GM19240 (cell line): ENCODE data around the gene DIP2C.

Experiments used
- DNase-seq: peaks from one replicate; pipeline ENCODE4 v3.0.0; 2011; ENCODE audit warnings: low spot score; ENCODE audit not compliant: insufficient read length

The DIP2C gene

DNA sequence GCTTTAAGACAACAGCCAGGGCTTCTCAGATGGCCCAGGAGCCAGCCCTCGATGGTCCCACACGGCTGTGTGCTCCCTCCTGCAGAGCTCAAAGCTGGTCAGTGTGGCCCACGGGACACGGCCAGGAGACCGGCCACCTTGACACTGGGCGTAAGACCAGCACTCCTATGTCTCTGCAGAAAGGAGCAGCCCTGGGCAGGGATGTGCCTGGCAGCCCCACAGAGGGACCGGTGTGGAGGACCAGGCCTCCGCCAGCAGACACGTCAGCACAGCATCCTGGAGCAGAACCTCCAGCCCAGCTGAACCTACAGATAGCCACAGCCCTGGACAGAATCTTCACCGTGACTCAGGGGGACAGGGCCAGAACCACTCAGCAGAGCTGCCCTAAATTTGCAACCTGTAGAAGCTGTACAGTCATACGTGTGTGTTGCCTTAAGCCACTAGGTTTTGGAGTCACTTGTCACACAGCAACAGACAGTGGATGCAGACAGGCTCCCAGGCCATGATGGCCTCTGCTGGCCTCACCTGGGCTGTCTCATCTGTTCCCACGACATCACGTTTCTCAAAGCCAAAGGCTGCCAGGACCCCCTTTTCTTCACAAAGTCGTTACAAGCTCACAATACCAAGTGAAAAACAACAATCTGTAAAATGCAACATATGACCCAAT lies 132.4 kb downstream of the DIP2C start:
- DNase-seq: no peak

GRCh38 chr10:555682-556350 lies 133.7 kb downstream of the DIP2C start:
- DNase-seq: no peak

DNA sequence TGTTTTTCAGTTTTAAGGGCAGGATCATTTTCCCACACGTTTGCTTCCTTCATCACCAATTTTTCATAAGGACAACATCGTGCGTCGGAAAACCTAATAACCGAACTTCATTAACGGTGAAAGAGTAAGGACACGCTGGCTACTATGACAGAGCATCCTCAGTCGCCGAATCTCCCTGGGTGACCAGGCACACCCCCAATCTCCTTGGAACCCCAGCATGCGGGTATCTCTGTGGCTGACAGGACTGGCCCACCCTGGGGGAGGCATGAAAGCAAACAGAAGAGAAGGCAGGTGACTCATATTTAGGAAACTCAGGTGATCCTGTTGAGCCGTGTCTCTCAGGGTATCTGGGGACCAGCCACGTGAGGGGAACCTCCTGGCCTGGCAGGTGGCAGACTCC lies 134.2 kb downstream of the DIP2C start:
- no peak for DNase-seq

GRCh38 chr10:554182-554848 lies 135.2 kb downstream of the DIP2C start:
- DNase-seq: no peak

- no peak for DNase-seq
Observed at GRCh38 chr10:553233-553632, 136.2 kb downstream of the DIP2C start.

DNA sequence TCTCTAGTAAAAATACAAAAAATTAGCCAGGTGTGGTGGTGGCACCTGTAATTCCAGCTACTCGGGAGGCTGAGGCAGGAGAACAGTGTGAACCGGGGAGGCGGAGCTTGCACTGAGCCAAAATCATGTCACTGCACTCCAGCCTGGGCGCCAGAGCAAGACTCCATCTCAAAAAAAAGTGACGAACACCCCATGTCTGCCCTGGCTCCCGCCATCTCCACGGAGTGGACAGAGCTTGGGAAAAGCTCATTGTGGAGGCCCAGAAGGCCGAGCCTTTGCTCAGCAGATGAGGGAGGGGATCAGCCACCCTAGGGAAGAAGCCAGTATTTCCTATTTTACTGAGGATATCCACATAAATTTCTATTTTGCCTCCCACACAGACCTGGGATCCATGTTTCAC lies 136.8 kb downstream of the DIP2C start:
- DNase-seq: no peak

DNA sequence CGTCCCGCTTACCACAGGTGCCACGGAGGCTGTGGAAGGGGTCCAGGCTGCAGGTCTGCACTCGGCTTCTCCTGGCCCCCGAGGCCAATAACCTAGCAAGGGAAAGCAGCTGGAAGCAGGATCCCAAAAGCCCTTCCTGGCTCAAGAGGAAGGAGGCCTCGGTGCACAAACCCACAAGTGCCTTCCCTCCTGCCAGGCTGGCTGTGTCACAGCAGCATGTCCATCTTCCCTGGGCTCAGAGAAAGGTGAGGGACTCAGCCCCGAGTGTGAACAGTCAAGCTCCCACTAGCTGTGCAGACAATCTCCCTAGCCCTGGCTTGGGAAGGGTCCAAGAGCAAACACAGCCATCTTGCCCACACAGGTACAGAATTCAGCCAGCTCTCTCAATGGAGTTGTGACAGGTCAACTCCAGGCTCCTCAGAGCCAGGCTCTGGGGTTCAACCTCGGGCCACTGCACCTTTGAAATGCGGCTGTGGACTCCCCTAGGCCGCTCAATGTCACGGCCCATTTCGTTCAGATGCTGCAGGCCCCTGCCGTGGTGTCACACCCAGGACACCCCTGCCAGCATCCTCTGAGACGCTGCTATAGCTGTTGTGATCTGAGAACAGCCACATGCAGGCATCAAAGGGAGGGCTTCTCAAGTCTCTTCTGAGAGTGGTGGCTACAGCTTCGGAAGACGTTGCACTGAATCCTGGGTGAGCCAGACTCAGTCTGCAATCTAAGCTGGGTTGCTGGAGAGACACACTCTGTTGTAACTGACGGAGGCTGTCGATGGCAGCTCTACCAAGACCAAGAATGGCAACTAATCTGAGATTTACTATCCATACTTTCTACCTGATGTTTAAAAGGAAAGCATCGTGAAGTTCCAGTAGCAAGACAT lies 137.9 kb downstream of the DIP2C start:
- no peak for DNase-seq

- DNase-seq: no peak
Observed at GRCh38 chr10:550665-551372, 138.6 kb downstream of the DIP2C start.

- DNase-seq: no peak
Observed at GRCh38 chr10:549391-549790, 140.1 kb downstream of the DIP2C start.

GRCh38 chr10:548238-548901 lies 141.1 kb downstream of the DIP2C start:
- no peak for DNase-seq

DNA sequence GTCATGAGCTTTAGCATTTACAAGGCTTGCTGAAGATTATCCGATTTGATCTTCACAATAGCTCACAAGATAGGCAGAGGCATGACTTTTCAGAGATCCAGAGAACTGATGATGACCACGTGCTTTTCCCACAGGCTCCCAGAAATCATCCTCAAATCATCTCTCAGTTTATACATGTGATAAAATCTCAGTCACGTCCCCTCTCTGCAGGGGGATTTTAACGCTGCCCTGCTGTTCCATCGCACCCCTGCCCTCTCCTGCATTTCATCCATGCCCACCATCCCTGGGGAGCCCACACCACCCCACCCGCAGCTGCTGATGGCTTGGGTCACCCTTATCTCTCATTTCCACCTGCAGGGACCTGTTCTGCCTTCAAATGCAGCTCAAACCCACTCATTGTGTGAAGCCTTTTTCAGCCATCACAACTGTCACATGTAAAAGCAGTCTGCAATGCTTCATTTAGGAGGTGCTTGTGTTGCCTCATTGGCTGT lies 141.8 kb downstream of the DIP2C start:
- DNase-seq: no peak

GRCh38 chr10:546971-547590 lies 142.4 kb downstream of the DIP2C start:
- DNase-seq: no peak

GRCh38 chr10:546451-546850 lies 143.0 kb downstream of the DIP2C start:
- DNase-seq: no peak

DNA sequence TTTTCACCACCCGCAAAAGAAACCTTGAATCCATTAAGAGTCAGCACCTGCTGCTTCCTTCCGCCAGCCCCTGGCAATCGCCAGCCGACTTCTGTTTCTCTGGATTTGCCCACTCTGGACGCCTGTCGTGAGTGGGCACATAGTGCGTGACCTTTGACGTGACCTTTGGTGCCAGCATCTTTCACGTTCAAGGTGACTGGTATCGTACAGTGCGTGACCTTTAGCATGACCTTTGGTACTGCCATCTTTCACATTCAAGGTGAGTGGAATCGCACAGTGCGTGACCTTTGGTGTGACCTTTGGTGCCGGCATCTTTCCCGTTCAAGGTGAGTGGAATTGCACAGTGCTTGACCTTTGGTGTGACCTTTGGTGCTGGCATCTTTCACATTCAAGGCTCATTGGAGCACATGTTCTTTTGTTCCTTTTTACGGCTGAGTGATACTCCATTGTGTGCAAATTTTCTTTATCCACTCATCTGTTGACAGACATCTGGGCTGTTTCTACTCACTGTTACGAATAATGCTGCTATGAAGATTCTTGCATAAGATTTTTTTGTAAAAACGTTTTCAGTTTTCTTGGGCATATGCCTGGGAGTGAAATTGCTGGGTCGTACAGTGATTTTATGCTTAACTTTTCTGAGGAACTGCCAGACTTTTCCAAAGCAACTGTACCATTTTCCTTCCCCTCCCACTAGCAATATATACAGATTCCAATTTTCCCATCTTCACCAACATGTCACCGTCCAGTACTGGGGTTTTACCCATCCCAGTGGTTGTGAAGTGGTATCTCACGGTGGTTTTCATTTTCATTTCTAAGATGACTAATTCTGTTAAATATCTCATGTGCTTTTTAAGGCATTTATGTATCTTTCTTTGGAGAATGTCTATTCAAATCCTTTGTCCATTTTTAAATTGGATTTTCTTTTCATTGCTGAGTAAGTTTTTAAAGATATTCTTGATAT lies 145.3 kb downstream of the DIP2C start:
- DNase-seq: no peak

DNA sequence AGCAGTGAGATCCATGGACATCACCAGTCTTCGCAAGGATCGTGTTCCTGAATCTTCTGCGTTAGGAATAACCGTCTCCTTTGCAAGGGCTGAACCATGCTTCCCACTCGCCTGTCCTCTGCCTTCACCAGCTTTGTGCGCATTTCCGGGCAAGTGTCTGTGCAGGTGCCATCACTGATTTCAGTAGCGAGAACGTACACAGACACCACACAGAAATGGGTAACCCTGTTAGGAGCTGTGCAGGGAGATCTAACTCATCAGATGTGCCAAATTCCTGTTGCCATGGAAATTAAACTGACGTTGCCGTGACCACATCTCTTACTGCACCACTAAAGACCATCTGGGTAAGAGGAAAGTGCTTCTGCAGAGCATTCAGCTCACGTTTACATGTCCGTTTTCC lies 146.3 kb downstream of the DIP2C start:
- DNase-seq: no peak

- DNase-seq: no peak
Observed at GRCh38 chr10:541750-542371, 147.6 kb downstream of the DIP2C start.

- no peak for DNase-seq
Observed at GRCh38 chr10:541041-541440, 148.4 kb downstream of the DIP2C start.

GRCh38 chr10:538895-539294 lies 150.6 kb downstream of the DIP2C start:
- no peak for DNase-seq
